ENCODE results near the gene FSHR. TPM values are rescaled to one million over a fixed set of nuclear protein-coding genes. Genes with fewer than 3 reads are reported as not detected.

Gene FSHR
- total and polyA plus RNA-seq, 7 experiments from 2014 or later = not detected

DNA sequence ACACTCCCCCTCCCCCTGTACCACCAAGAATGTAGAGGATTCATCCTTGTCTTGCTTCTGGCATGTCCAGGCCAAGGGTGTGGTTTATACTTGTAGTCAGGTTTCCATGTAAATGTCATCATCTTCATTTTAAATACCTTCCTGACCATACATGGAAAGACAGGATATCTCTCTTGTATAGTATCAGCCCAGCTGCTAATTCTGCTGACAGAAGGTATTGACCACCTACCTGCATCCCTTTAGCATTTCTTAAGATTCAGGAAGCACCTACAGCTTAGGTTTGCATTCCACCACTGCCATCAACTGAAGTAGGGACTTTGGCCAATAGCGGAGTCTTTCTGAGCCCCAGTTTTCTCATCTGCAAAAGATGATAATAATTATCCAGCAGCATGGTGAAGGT is 22.9 kb upstream of the FSHR start:
- H3K4me3 Mint-ChIP-seq = no peak overlapping the region
- Histone ChIP-seq H3K4me3 (ENCODE audit: low read length) (no peak overlapping the region), H3K36me3 (ENCODE audit: control insufficient read depth in 2 of 3, insufficient read depth in 3 of 3, low read length in 3 of 3) (no peaks in the 10 kb centered on the region), H3K4me1 (ENCODE audit: control insufficient read depth in 2 of 2, insufficient read depth in 2 of 2, low read length in 2 of 2) (no peaks in the 10 kb centered on the region), H3K27ac (ENCODE audit: low read depth, low read length) (no peak overlapping the region), H3K27me3 (ENCODE audit: control insufficient read depth in 2 of 2, insufficient read depth in 2 of 2, low read length in 2 of 2) (no peaks in the 10 kb centered on the region), H3K9me3 (ENCODE audit: control insufficient read depth in 2 of 3, low read length in 3 of 3) (no peaks in the 10 kb centered on the region)
- H3K27me3 Mint-ChIP-seq = no peaks in the 10 kb centered on the region
- no peaks in the 10 kb centered on the region for H3K36me3 Mint-ChIP-seq
- DNase-seq = no peak
- peaks cover 0 to 9% (median 3%) of the 10 kb centered on the region in 11 donors for H3K9me3 Mint-ChIP-seq
- H3K4me1 Mint-ChIP-seq = no peaks in the 10 kb centered on the region
- POLR2A ChIA-PET = no interaction called here
- CTCF ChIA-PET = no interaction called here
- no peak overlapping the region for H3K27ac Mint-ChIP-seq
- intact Hi-C loops (cut with micrococcal nuclease) = no loop called here
- ATAC-seq = no peak

DNA sequence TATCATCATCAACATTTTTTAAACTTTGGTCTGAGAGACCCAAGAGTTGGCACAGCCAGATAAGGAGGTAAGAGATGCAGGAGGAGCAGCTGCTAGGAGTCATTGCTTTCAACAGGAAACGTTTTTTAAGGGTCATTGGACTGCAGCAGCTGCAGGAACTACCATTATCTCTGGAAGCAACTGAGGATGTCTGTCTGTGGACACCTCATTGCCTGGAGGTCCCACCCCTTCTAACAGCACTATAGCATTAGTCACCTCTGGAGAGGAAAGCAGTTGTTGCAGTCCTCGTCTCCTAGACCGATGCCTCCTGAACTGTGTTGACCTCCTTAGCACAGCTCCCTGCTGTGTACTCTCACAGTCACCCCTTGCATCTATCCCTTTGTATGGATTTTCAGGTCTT is 21.5 kb upstream of the FSHR start:
- no peak overlapping the region for H3K4me3 Mint-ChIP-seq
- H3K4me1 ChIP-seq (ENCODE audit: control insufficient read depth in 2 of 2, insufficient read depth in 2 of 2, low read length in 2 of 2) = no peaks in the 10 kb centered on the region
- H3K27ac ChIP-seq (ENCODE audit: low read depth, low read length) = no peak overlapping the region
- H3K4me1 Mint-ChIP-seq = no peaks in the 10 kb centered on the region
- H3K9me3 Mint-ChIP-seq = peaks cover 0 to 14% (median 2%) of the 10 kb centered on the region in 11 donors
- no peaks in the 10 kb centered on the region for H3K36me3 ChIP-seq (ENCODE audit: control insufficient read depth in 2 of 3, insufficient read depth in 3 of 3, low read length in 3 of 3)
- intact Hi-C loops (cut with micrococcal nuclease) = no loop called here
- DNase-seq (no peak), ATAC-seq (no peak)
- ChIA-PET POLR2A (no interaction called here), CTCF (no interaction called here)
- H3K4me3 ChIP-seq (ENCODE audit: low read length) = no peak overlapping the region
- H3K27me3 ChIP-seq (ENCODE audit: control insufficient read depth in 2 of 2, insufficient read depth in 2 of 2, low read length in 2 of 2) = no peaks in the 10 kb centered on the region
- no peaks in the 10 kb centered on the region for H3K36me3 Mint-ChIP-seq
- H3K27me3 Mint-ChIP-seq = no peaks in the 10 kb centered on the region
- no peaks in the 10 kb centered on the region for H3K9me3 ChIP-seq (ENCODE audit: control insufficient read depth in 2 of 3, low read length in 3 of 3)
- no peak overlapping the region for H3K27ac Mint-ChIP-seq

DNA sequence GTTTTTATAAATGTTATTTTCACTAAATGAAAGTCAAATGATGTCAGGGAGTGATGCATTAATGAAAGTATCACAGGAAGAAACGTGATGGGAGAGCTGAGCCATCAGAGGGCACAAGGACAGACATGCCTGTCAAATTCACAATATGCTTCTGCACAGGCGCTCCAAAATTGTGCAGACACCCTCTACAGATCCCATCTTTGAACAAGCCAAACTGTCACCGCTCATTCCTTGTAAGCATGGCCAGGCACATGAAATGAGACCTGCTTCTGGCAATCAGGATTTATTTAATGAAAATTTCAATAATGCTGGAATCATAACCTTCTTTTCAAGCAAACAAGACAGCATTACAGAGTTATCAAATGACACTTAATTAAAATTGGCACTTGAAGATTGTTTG is 20.4 kb upstream of the FSHR start:
- POLR2A ChIA-PET = no interaction called here
- Histone ChIP-seq H3K4me1 (ENCODE audit: control insufficient read depth in 2 of 2, insufficient read depth in 2 of 2, low read length in 2 of 2) (no peaks in the 10 kb centered on the region), H3K4me3 (ENCODE audit: low read length) (no peak overlapping the region), H3K9me3 (ENCODE audit: control insufficient read depth in 2 of 3, low read length in 3 of 3) (no peaks in the 10 kb centered on the region), H3K27ac (ENCODE audit: low read depth, low read length) (no peak overlapping the region), H3K27me3 (ENCODE audit: control insufficient read depth in 2 of 2, insufficient read depth in 2 of 2, low read length in 2 of 2) (no peaks in the 10 kb centered on the region), H3K36me3 (ENCODE audit: control insufficient read depth in 2 of 3, insufficient read depth in 3 of 3, low read length in 3 of 3) (no peaks in the 10 kb centered on the region)
- no peak for DNase-seq
- intact Hi-C loops (cut with micrococcal nuclease) = no loop called here
- Mint-ChIP-seq H3K27me3 (no peaks in the 10 kb centered on the region), H3K4me1 (no peaks in the 10 kb centered on the region), H3K9me3 (peaks cover 0 to 20% (median 2%) of the 10 kb centered on the region in 11 donors), H3K4me3 (no peak overlapping the region), H3K27ac (no peak overlapping the region), H3K36me3 (no peaks in the 10 kb centered on the region)
- no peak for ATAC-seq
- CTCF ChIA-PET = no interaction called here

DNA sequence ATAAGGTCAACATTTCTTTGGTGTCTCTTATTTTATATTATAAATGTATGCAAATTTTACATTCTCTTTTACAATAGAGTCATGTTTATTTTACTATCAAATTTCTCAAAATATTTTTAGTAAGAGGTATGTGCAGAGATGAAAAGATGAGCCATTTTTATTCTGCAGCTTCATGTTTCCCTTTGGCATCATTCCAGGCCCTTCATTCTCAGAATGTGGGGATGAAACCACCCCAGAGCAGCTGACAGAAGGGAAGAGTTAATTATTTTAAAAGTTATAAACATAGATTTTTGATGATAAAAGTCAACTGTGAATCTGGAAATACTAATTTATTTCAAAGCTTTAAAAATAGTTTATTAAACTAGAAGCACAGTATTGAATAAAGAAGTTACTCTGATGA is 12.8 kb upstream of the FSHR start:
- DNase-seq (no peak), ATAC-seq (no peak)
- H3K36me3 ChIP-seq (ENCODE audit: control insufficient read depth in 2 of 3, insufficient read depth in 3 of 3, low read length in 3 of 3) = no peaks in the 10 kb centered on the region
- Mint-ChIP-seq H3K27me3 (no peaks in the 10 kb centered on the region), H3K36me3 (peaks cover 0 to 3% (median 0%) of the 10 kb centered on the region in 5 donors), H3K4me3 (no peak overlapping the region), H3K27ac (no peak overlapping the region), H3K9me3 (peaks cover 0 to 20% (median 2%) of the 10 kb centered on the region in 11 donors), H3K4me1 (no peaks in the 10 kb centered on the region)
- H3K27me3 ChIP-seq (ENCODE audit: control insufficient read depth in 2 of 2, insufficient read depth in 2 of 2, low read length in 2 of 2) = no peaks in the 10 kb centered on the region
- no peaks in the 10 kb centered on the region for H3K9me3 ChIP-seq (ENCODE audit: control insufficient read depth in 2 of 3, low read length in 3 of 3)
- H3K27ac ChIP-seq (ENCODE audit: low read depth, low read length) = no peak overlapping the region
- H3K4me3 ChIP-seq (ENCODE audit: low read length) = no peak overlapping the region
- POLR2A ChIA-PET = no interaction called here
- intact Hi-C loops (cut with micrococcal nuclease) = no loop called here
- no peaks in the 10 kb centered on the region for H3K4me1 ChIP-seq (ENCODE audit: control insufficient read depth in 2 of 2, insufficient read depth in 2 of 2, low read length in 2 of 2)
- CTCF ChIA-PET = no interaction called here

DNA sequence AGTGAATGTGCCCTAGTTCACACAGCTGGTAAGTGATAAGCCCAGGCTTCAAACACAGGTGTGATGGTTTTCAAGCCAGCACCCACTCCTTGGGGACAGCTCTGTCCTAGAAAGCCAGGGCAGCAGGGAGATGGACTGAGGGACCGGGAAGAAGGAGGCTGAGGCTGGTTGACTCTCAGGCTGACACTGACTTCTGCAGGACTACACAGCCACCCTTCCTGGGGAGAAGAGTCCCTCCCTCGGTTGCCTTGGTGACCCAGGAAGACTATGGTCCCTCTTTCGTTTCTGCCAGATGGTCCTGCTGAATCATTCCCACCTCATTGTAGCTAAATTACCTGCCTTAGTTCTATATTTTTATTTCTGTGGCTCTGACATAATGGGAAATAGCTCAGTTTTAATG is 11.3 kb upstream of the FSHR start:
- Mint-ChIP-seq H3K27me3 (no peaks in the 10 kb centered on the region), H3K36me3 (peaks cover 0 to 4% (median 0%) of the 10 kb centered on the region in 5 donors), H3K4me3 (no peak overlapping the region), H3K27ac (no peak overlapping the region), H3K4me1 (no peaks in the 10 kb centered on the region), H3K9me3 (peaks cover 0 to 13% (median 2%) of the 10 kb centered on the region in 11 donors)
- Histone ChIP-seq H3K27me3 (ENCODE audit: control insufficient read depth in 2 of 2, insufficient read depth in 2 of 2, low read length in 2 of 2) (no peaks in the 10 kb centered on the region), H3K9me3 (ENCODE audit: control insufficient read depth in 2 of 3, low read length in 3 of 3) (no peaks in the 10 kb centered on the region), H3K4me1 (ENCODE audit: control insufficient read depth in 2 of 2, insufficient read depth in 2 of 2, low read length in 2 of 2) (no peaks in the 10 kb centered on the region), H3K4me3 (ENCODE audit: low read length) (no peak overlapping the region), H3K27ac (ENCODE audit: low read depth, low read length) (no peak overlapping the region), H3K36me3 (ENCODE audit: control insufficient read depth in 2 of 3, insufficient read depth in 3 of 3, low read length in 3 of 3) (no peaks in the 10 kb centered on the region)
- ChIA-PET POLR2A (no interaction called here), CTCF (no interaction called here)
- ATAC-seq (no peak), DNase-seq (no peak)
- intact Hi-C loops (cut with micrococcal nuclease) = no loop called here

DNA sequence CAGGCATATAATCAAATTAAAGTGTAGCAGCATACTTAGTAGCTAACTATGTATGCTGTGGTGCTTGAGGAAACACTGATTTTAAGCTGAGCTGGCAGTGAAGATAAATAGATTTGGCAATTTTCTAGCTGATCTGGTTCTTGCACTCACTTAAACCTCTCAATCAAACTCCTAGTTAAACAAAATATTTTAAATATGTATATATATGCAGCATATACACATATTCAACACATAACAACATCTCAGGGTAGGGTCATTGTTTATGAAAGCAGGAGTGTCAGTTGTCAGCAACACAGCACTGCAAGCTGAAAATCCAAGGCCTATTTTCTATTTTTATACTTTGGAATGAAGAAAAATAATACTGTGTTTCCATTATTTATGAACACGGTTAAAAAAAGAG is 10.4 kb upstream of the FSHR start:
- ChIA-PET CTCF (no interaction called here), POLR2A (no interaction called here)
- H3K27ac ChIP-seq (ENCODE audit: low read depth, low read length) = no peak overlapping the region
- no peaks in the 10 kb centered on the region for H3K4me1 Mint-ChIP-seq
- H3K9me3 Mint-ChIP-seq = peaks cover 0 to 16% (median 7%) of the 10 kb centered on the region in 11 donors
- intact Hi-C loops (cut with micrococcal nuclease) = no loop called here
- H3K9me3 ChIP-seq (ENCODE audit: control insufficient read depth in 2 of 3, low read length in 3 of 3) = no peaks in the 10 kb centered on the region
- no peak overlapping the region for H3K4me3 ChIP-seq (ENCODE audit: low read length)
- H3K4me1 ChIP-seq (ENCODE audit: control insufficient read depth in 2 of 2, insufficient read depth in 2 of 2, low read length in 2 of 2) = no peaks in the 10 kb centered on the region
- no peak for DNase-seq
- H3K4me3 Mint-ChIP-seq = no peak overlapping the region
- peaks cover 0 to 9% (median 0%) of the 10 kb centered on the region in 5 donors for H3K36me3 Mint-ChIP-seq
- H3K27ac Mint-ChIP-seq = no peak overlapping the region
- no peaks in the 10 kb centered on the region for H3K27me3 ChIP-seq (ENCODE audit: control insufficient read depth in 2 of 2, insufficient read depth in 2 of 2, low read length in 2 of 2)
- H3K36me3 ChIP-seq (ENCODE audit: control insufficient read depth in 2 of 3, insufficient read depth in 3 of 3, low read length in 3 of 3) = no peaks in the 10 kb centered on the region
- H3K27me3 Mint-ChIP-seq = no peaks in the 10 kb centered on the region
- ATAC-seq = no peak

DNA sequence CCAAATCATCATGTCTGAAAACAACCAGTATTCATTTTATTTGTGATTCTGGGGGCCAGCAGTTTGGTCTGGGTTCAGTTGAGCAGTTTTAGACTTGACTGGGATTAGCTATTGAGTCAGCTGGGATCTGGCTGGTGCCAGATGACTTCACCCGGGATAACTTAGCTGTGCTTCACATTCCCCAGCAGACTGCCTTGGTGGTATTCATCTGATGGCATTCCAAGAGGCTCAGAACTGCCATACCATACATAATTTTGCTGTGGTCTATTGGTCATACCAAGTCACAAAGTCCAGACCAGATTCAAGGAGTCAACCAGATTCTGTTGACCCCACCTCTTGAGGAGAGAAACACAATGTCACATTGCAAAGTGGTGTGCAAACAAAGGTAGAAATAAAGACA is 7.8 kb upstream of the FSHR start:
- ATAC-seq (no peak), DNase-seq (no peak)
- POLR2A ChIA-PET = no interaction called here
- H3K4me3 Mint-ChIP-seq = no peak overlapping the region
- H3K4me1 ChIP-seq (ENCODE audit: control insufficient read depth in 2 of 2, insufficient read depth in 2 of 2, low read length in 2 of 2) = no peaks in the 10 kb centered on the region
- no peaks in the 10 kb centered on the region for H3K27me3 ChIP-seq (ENCODE audit: control insufficient read depth in 2 of 2, insufficient read depth in 2 of 2, low read length in 2 of 2)
- H3K36me3 ChIP-seq (ENCODE audit: control insufficient read depth in 2 of 3, insufficient read depth in 3 of 3, low read length in 3 of 3) = no peaks in the 10 kb centered on the region
- H3K9me3 ChIP-seq (ENCODE audit: control insufficient read depth in 2 of 3, low read length in 3 of 3) = no peaks in the 10 kb centered on the region
- H3K27me3 Mint-ChIP-seq = peaks cover 0 to 4% (median 0%) of the 10 kb centered on the region in 5 donors
- H3K4me1 Mint-ChIP-seq = no peaks in the 10 kb centered on the region
- H3K4me3 ChIP-seq (ENCODE audit: low read length) = no peak overlapping the region
- CTCF ChIA-PET = no interaction called here
- H3K9me3 Mint-ChIP-seq = peaks cover 0 to 6% (median 1%) of the 10 kb centered on the region in 11 donors
- peaks cover 0 to 6% (median 0%) of the 10 kb centered on the region in 5 donors for H3K36me3 Mint-ChIP-seq
- H3K27ac ChIP-seq (ENCODE audit: low read depth, low read length) = no peak overlapping the region
- intact Hi-C loops (cut with micrococcal nuclease) = no loop called here
- H3K27ac Mint-ChIP-seq = no peak overlapping the region
